Posterior vena cava (tissue), 2 donors: Measurements from ENCODE around the gene GPR75. TPM values are rescaled to one million over a fixed set of nuclear protein-coding genes. Genes with fewer than 3 reads are reported as not detected.

Experiments used
- DNase-seq: peaks from one replicate; pipeline ENCODE4 v3.0.0-alpha.2; 2020; ENCODE audit warnings: low spot score
- intact Hi-C, 2 donors: fragments of 100-400 bp; cut with DNase I; formaldehyde crosslinking; loops; one replicate each; pipeline versions ENCODE4 v1.14.1 to v1.14.2; 2022 to 2023
- microRNA-seq, 2 donors: library from miRNA; unstranded; fragments of <30 nt; microRNA quantifications; one replicate each; pipeline ENCODE4 v1.2.0, GENCODE V29; 2020 to 2021; ENCODE audit warnings: borderline microRNAs expressed in 2 of 2
- total RNA-seq, 2 donors: library from RNA; stranded (reverse); fragmentation: NEBNext Ultra II Directional; extraction: Animal tissue kit (Norgen Biotek cat#: 25700); gene quantifications; one replicate each; pipeline ENCODE4 v1.2.1, GENCODE V29; 2021
- donor health status: DM: yes; HTN: yes; CAD: no.
- donor health status: DM: yes; HTN: yes; CAD: no.

GPR75 gene
- total RNA-seq, 2 donors from 2014 or later = 1.7 to 2.1 TPM

DNA sequence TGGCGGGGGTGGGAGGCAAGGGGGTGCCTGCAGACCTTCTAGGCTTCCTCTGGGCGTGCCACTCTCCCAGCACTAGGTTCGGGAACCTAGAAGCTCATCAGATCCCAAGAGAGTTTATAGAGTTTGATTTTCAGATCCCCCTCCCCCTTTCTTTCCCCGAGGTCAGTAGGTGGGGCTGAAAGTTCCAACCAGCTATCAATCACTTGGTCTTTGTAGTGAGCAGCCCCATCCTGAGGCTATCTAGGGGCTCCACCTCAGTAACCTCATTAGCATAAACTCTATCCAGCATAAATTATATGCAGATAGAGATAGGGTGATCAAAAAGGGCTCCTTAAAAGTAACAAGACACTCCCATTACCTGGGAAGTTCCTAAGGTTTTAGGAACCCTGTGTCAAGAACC is 40.1 kb downstream of the GPR75 start:
- intact Hi-C loops = loop anchor here in 1 of 2 donors (10.0 kb wide), 1 partner anchor 1675 kb away; no protein-coding TSS in a partner anchor
- no peak for DNase-seq

GRCh38 chr2:53818854-53819435 is 40.8 kb downstream of the GPR75 start:
- no peak for DNase-seq
- intact Hi-C loops = loop anchor here in 1 of 2 donors (10.0 kb wide), 1 partner anchor 1674 kb away; no protein-coding TSS in a partner anchor

DNA sequence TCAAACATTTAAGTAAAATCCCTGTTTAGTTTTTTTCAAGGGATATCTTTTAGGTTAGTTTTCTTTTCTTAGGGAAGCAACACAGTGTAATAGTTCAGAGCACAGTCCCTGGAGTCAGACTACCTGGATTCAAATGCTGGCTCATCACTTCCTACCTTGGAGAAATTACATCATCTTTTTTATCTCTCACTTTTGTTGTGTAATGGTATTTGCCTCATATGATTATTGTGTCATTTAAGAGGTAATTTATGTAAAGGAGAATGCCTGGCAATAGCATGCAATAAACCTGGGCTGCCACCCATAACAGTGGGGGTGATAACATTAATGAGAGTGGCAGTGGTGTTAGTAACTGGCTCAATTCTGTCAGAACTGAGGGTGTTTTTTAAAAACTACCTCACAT is 46.6 kb downstream of the GPR75 start:
- DNase-seq = no peak
- intact Hi-C loops = loop anchor here in 1 of 2 donors (10.0 kb wide), 1 partner anchor 1668 kb away; no protein-coding TSS in a partner anchor

DNA sequence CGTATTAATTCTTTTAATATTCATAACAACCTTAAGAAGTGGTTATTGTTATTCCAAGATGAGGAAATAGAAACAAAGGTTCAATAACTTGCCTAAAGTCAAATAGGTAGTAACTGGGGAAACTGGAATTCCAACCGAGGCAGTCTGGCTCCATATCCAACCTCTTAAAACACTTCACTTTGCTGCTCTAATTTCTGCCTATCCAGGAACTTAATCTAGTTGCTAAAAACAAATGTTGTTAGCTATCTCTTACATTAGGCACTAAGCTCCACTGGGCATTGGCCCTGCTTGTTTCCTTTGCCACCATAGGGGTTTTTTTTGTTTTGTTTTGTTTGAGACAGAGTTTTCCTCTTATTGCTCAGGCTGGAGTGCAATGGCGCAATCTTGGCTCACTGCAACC is 48.2 kb downstream of the GPR75 start:
- intact Hi-C loops = loop anchor here in 1 of 2 donors (2.0 to 10.0 kb wide), 2 partner anchors 69 to 1667 kb away; no protein-coding TSS in a partner anchor

More for the DNA sequence above, 48.2 kb downstream of the GPR75 start:
- DNase-seq = no peak

Small RNA genes lying within 50 kb of the gene (microRNA-seq; reads per million reads assigned to microRNA genes)
- 0 reads per million in 2 donors for gene MIR3682

Other genes starting within 250 kb of the GPR75 start
- 1 to 10 TPM; 1.5 to 3.1 TPM for gene CHAC2, start 92.2 kb downstream of the GPR75 start, total RNA-seq
- gene ASB3, start 73.0 kb downstream of the GPR75 start, total RNA-seq = 10 to 100 TPM; 12.4 to 13.0 TPM
- gene ERLEC1, start 72.9 kb downstream of the GPR75 start, total RNA-seq = 10 to 100 TPM; 47.7 to 52.7 TPM
- 10 to 100 TPM; 41.6 to 49.9 TPM for gene PSME4, start 111.0 kb upstream of the GPR75 start, total RNA-seq